ENCODE measurements around the gene MAP3K6.
"Not testable (repeated sequence)": the region's sequence is repeated elsewhere in the genome, so short reads cannot be mapped to it uniquely, and the experiment has no call there.

Gene MAP3K6

DNA sequence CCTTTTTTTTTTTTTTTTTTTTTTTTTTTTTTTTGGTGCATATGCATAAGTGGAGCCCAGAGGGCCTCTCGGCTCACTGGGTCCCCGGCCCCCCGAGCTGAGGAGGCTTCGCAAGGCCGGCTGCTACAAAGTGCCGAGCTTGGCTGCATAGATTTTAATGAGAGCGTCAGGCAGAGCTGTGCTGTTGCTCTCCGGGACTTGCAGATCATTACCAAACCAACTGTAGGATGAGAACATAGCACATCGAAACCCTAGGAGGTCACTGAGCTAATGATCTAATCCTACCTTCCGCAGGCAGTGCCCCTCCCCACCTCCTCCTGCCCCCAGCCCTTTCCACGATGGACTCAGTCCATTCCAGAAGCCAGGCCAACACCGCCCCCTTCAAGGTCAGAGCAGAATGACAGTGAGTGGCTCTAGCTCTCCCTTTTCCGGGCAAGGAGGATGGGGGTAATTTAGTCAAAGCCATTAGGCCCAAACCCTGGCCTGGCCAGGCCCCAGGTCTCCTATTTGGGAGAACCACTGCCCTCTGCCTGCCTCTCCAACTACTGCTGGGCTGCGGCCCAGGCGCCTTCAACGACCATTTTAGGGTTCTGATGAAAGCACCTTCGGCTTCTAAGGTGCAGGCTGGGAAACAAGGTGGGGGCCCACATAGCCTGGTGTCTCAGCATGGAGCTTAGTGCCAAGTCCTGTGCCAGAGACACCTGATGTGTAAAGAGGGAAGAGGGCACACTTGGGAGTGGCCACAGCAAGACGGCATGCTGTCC lies 39.0 kb upstream of the MAP3K6 start:
- H3K9me3 ChIP-seq (ENCODE audit: control insufficient read depth, insufficient read depth, low read length); DNase-seq (ENCODE audit: low read depth, low spot score); H3K36me3 ChIP-seq (ENCODE audit: control insufficient read depth, insufficient read depth, low read length); H3K27ac ChIP-seq (ENCODE audit: low read length); H3K4me1 ChIP-seq (ENCODE audit: control insufficient read depth, insufficient read depth, low read length); H3K27me3 ChIP-seq (ENCODE audit: control insufficient read depth, insufficient read depth, low read length); H3K4me3 ChIP-seq (ENCODE audit: low read length): not testable (repeated sequence)
- no CpG with 5 or more reads among the region's 18 CpGs for WGBS (ENCODE audit: insufficient coverage, insufficient read length)

- no peaks in the 10 kb centered on the region for H3K27me3 ChIP-seq (ENCODE audit: control insufficient read depth, insufficient read depth, low read length)
- DNase-seq (ENCODE audit: low read depth, low spot score): no peak
- no peaks in the 10 kb centered on the region for H3K9me3 ChIP-seq (ENCODE audit: control insufficient read depth, insufficient read depth, low read length)
- no peak overlapping the region for H3K27ac ChIP-seq (ENCODE audit: low read length)
- peaks cover 7% of the 10 kb centered on the region for H3K4me1 ChIP-seq (ENCODE audit: control insufficient read depth, insufficient read depth, low read length)
- no peak overlapping the region for H3K4me3 ChIP-seq (ENCODE audit: low read length)
- WGBS (ENCODE audit: insufficient coverage, insufficient read length): no CpG with 5 or more reads among the region's 13 CpGs
- H3K36me3 ChIP-seq (ENCODE audit: control insufficient read depth, insufficient read depth, low read length): no peaks in the 10 kb centered on the region
Observed at GRCh38 chr1:27405074-27405473, 38.3 kb upstream of the MAP3K6 start.

DNA sequence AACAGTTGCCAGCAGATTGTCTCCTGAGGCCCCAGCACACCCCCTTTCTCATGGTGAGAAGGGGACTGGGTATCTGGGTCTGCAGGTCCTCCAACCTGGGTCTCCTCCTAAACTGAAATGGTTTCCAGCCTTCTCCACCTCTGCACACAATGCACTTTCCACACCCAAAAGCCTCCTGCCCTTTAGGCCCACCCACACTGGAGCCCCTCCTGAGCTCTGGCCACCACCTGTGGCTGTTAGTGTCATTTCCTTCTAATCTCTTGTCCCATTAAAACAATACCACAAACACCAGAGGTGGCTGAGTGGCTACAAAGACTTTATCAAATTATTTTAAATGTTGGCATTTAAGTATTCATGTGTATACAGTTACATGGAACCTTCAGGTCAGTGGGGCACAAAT lies 37.2 kb upstream of the MAP3K6 start:
- Histone ChIP-seq H3K36me3 (ENCODE audit: control insufficient read depth, insufficient read depth, low read length) (no peaks in the 10 kb centered on the region), H3K4me1 (ENCODE audit: control insufficient read depth, insufficient read depth, low read length) (peaks cover 7% of the 10 kb centered on the region), H3K27me3 (ENCODE audit: control insufficient read depth, insufficient read depth, low read length) (no peaks in the 10 kb centered on the region), H3K4me3 (ENCODE audit: low read length) (no peak overlapping the region), H3K9me3 (ENCODE audit: control insufficient read depth, insufficient read depth, low read length) (no peaks in the 10 kb centered on the region), H3K27ac (ENCODE audit: low read length) (no peak overlapping the region)
- no peak for DNase-seq (ENCODE audit: low read depth, low spot score)

- DNase-seq (ENCODE audit: low read depth, low spot score): no peak
- H3K4me1 ChIP-seq (ENCODE audit: control insufficient read depth, insufficient read depth, low read length): peaks cover 7% of the 10 kb centered on the region
- WGBS (ENCODE audit: insufficient coverage, insufficient read length): no CpG with 5 or more reads among the region's 24 CpGs
- H3K27me3 ChIP-seq (ENCODE audit: control insufficient read depth, insufficient read depth, low read length): no peaks in the 10 kb centered on the region
- H3K36me3 ChIP-seq (ENCODE audit: control insufficient read depth, insufficient read depth, low read length): no peaks in the 10 kb centered on the region
- H3K27ac ChIP-seq (ENCODE audit: low read length): no peak overlapping the region
- no peaks in the 10 kb centered on the region for H3K9me3 ChIP-seq (ENCODE audit: control insufficient read depth, insufficient read depth, low read length)
- no peak overlapping the region for H3K4me3 ChIP-seq (ENCODE audit: low read length)
Observed at GRCh38 chr1:27403065-27403726, 36.4 kb upstream of the MAP3K6 start.

GRCh38 chr1:27402349-27402754 lies 35.6 kb upstream of the MAP3K6 start:
- DNase-seq (ENCODE audit: low read depth, low spot score): no peak
- H3K27me3 ChIP-seq (ENCODE audit: control insufficient read depth, insufficient read depth, low read length): no peaks in the 10 kb centered on the region
- peaks cover 7% of the 10 kb centered on the region for H3K4me1 ChIP-seq (ENCODE audit: control insufficient read depth, insufficient read depth, low read length)

GRCh38 chr1:27400963-27401341 lies 34.2 kb upstream of the MAP3K6 start:
- Histone ChIP-seq H3K27me3 (ENCODE audit: control insufficient read depth, insufficient read depth, low read length) (no peaks in the 10 kb centered on the region), H3K36me3 (ENCODE audit: control insufficient read depth, insufficient read depth, low read length) (no peaks in the 10 kb centered on the region), H3K9me3 (ENCODE audit: control insufficient read depth, insufficient read depth, low read length) (no peaks in the 10 kb centered on the region), H3K27ac (ENCODE audit: low read length) (no peak overlapping the region), H3K4me1 (ENCODE audit: control insufficient read depth, insufficient read depth, low read length) (peaks cover 6% of the 10 kb centered on the region), H3K4me3 (ENCODE audit: low read length) (no peak overlapping the region)
- WGBS (ENCODE audit: insufficient coverage, insufficient read length): no CpG with 5 or more reads among the region's 5 CpGs
- no peak for DNase-seq (ENCODE audit: low read depth, low spot score)

More at GRCh38 chr1:27402349-27402754, 35.6 kb upstream of the MAP3K6 start:
- Histone ChIP-seq H3K36me3 (ENCODE audit: control insufficient read depth, insufficient read depth, low read length) (no peaks in the 10 kb centered on the region), H3K27ac (ENCODE audit: low read length) (no peak overlapping the region), H3K4me3 (ENCODE audit: low read length) (no peak overlapping the region), H3K9me3 (ENCODE audit: control insufficient read depth, insufficient read depth, low read length) (no peaks in the 10 kb centered on the region)
- WGBS (ENCODE audit: insufficient coverage, insufficient read length): no CpG with 5 or more reads among the region's 8 CpGs

- no CpG with 5 or more reads among the region's 13 CpGs for WGBS (ENCODE audit: insufficient coverage, insufficient read length)
- H3K36me3 ChIP-seq (ENCODE audit: control insufficient read depth, insufficient read depth, low read length): no peaks in the 10 kb centered on the region
- H3K9me3 ChIP-seq (ENCODE audit: control insufficient read depth, insufficient read depth, low read length): no peaks in the 10 kb centered on the region
- no peak overlapping the region for H3K4me3 ChIP-seq (ENCODE audit: low read length)
- H3K27ac ChIP-seq (ENCODE audit: low read length): no peak overlapping the region
- no peak for DNase-seq (ENCODE audit: low read depth, low spot score)
- H3K4me1 ChIP-seq (ENCODE audit: control insufficient read depth, insufficient read depth, low read length): peaks cover 6% of the 10 kb centered on the region
- H3K27me3 ChIP-seq (ENCODE audit: control insufficient read depth, insufficient read depth, low read length): no peaks in the 10 kb centered on the region
Observed at GRCh38 chr1:27400082-27400962, 33.6 kb upstream of the MAP3K6 start.

- 0 out of 2 replicates have a peak, but pooled peaks cover under 1% of the 10 kb centered on the region for H3K36me3 ChIP-seq (ENCODE audit: control insufficient read depth, insufficient read depth, low read length)
- no peaks in the 10 kb centered on the region for H3K9me3 ChIP-seq (ENCODE audit: control insufficient read depth, insufficient read depth, low read length)
- no CpG with 5 or more reads among the region's 19 CpGs for WGBS (ENCODE audit: insufficient coverage, insufficient read length)
- no peak overlapping the region for H3K27ac ChIP-seq (ENCODE audit: low read length)
- no peak for DNase-seq (ENCODE audit: low read depth, low spot score)
- peaks cover 4% of the 10 kb centered on the region for H3K4me1 ChIP-seq (ENCODE audit: control insufficient read depth, insufficient read depth, low read length)
- H3K27me3 ChIP-seq (ENCODE audit: control insufficient read depth, insufficient read depth, low read length): no peaks in the 10 kb centered on the region
- no peak overlapping the region for H3K4me3 ChIP-seq (ENCODE audit: low read length)
Observed at GRCh38 chr1:27399251-27400025, 32.7 kb upstream of the MAP3K6 start.

DNA sequence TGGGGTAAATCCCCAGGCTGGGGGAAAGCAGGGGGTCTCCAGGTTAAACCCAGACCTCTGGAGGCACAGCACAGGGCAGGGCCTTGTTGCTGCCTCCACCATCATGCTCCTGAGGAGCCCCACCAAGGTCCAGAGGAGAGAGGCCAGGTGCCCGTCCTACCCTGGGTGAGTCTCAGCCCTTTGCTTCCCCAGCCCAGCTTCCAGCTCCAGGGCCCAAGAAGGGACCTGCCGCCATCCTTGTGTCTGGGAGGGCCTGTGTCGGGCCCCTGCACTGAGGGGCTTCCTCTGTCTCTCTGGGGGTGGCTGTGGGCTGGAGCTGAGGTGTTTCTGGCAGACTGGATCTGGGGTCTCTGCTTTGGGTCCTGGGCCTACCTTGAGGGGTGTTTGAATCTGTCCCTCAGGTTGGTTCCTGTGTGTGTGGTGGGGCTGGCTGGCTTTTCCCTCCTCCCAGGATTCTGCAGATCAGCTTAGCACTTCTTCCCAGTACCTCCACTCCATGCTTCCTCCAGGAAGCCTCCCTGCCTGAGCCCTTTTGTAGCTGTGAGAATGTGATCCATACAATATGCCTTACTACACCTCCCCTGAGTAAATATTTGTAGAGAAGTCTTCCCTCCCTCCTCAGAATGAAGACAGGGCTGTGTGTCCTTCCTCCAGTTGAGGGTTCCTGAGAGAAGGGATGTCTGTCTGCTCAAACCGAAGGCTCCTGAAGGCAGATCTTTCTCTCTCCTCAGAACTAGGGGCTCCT lies 31.8 kb upstream of the MAP3K6 start:
- 0 out of 2 replicates have a peak, but pooled peaks cover 3% of the 10 kb centered on the region for H3K36me3 ChIP-seq (ENCODE audit: control insufficient read depth, insufficient read depth, low read length)
- H3K4me3 ChIP-seq (ENCODE audit: low read length): no peak overlapping the region
- no peaks in the 10 kb centered on the region for H3K9me3 ChIP-seq (ENCODE audit: control insufficient read depth, insufficient read depth, low read length)
- WGBS (ENCODE audit: insufficient coverage, insufficient read length): no CpG with 5 or more reads among the region's 4 CpGs
- H3K4me1 ChIP-seq (ENCODE audit: control insufficient read depth, insufficient read depth, low read length): peaks cover 4% of the 10 kb centered on the region
- H3K27ac ChIP-seq (ENCODE audit: low read length): no peak overlapping the region
- no peak for DNase-seq (ENCODE audit: low read depth, low spot score)
- H3K27me3 ChIP-seq (ENCODE audit: control insufficient read depth, insufficient read depth, low read length): no peaks in the 10 kb centered on the region
